GM12865 (cell line): Measurements from ENCODE around the gene HOXA5.

ENCODE experiments used
- DNase-seq: peaks from one replicate; pipeline ENCODE4 v3.0.0; 2010; ENCODE audit warnings: low read depth
- H3K4me3 ChIP-seq: 2 replicates; pipeline ENCODE4 v1.5.1; 2011; ENCODE audit warnings: mild to moderate bottlenecking, low read depth, low read length, control low read depth
- TF ChIP-seq, protein P1 (sequence below): IDR thresholded peaks from 2 replicates; pipeline ENCODE4 v1.5.1; 2011; ENCODE audit warnings: low read length, control low read depth, low read depth, inconsistent platforms; ENCODE audit not compliant: insufficient read depth; ENCODE audit errors: missing control alignments

The HOXA5 gene

DNA sequence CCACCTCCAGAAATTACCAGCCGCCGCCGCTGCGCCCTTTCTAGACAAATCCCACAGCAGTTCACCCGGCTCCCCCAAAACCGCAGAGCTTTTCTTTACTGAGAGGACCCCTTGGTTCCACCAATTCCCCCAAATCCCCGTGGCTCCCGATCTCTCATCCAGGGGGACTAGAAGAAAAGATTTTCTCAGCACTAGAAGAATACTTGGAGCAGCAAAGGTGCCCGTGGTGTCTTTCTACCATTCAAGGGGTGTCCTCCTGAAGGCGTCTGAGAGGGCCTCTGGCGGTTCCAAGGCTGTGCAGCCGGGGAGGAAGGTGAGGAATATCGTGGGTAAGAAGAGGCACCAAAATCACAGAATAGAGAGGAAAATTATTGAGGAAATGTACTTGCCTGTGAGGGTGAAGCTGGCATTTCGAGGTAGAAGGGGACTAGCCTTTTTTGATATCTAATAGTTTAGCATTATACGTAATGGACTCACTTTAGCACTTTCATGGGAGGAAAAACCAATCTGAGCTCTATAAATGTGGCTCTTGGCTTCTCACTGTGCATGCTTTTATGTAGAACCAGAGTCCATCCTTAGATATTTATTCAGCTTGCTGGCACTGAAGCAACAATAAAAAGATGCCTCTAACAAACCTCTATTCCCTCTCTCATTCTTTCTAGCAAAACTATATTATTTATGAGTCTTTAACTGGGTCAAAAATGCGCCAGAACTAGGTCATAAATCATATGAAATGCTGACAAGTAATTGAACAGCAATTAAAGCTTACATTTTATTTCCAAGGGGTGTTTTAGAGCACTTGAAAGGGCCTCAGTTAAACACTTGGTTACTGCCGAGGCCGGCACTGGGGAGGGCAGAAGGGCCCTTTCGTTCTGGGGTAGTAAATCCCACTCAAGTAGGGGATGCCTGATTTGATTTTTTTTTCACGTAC is 27.2 kb downstream of the HOXA5 start:
- TF ChIP-seq, protein P1, sequence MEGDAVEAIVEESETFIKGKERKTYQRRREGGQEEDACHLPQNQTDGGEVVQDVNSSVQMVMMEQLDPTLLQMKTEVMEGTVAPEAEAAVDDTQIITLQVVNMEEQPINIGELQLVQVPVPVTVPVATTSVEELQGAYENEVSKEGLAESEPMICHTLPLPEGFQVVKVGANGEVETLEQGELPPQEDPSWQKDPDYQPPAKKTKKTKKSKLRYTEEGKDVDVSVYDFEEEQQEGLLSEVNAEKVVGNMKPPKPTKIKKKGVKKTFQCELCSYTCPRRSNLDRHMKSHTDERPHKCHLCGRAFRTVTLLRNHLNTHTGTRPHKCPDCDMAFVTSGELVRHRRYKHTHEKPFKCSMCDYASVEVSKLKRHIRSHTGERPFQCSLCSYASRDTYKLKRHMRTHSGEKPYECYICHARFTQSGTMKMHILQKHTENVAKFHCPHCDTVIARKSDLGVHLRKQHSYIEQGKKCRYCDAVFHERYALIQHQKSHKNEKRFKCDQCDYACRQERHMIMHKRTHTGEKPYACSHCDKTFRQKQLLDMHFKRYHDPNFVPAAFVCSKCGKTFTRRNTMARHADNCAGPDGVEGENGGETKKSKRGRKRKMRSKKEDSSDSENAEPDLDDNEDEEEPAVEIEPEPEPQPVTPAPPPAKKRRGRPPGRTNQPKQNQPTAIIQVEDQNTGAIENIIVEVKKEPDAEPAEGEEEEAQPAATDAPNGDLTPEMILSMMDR, result no peak
- no peak for DNase-seq
- H3K4me3 ChIP-seq, result no peak overlapping the region

DNA sequence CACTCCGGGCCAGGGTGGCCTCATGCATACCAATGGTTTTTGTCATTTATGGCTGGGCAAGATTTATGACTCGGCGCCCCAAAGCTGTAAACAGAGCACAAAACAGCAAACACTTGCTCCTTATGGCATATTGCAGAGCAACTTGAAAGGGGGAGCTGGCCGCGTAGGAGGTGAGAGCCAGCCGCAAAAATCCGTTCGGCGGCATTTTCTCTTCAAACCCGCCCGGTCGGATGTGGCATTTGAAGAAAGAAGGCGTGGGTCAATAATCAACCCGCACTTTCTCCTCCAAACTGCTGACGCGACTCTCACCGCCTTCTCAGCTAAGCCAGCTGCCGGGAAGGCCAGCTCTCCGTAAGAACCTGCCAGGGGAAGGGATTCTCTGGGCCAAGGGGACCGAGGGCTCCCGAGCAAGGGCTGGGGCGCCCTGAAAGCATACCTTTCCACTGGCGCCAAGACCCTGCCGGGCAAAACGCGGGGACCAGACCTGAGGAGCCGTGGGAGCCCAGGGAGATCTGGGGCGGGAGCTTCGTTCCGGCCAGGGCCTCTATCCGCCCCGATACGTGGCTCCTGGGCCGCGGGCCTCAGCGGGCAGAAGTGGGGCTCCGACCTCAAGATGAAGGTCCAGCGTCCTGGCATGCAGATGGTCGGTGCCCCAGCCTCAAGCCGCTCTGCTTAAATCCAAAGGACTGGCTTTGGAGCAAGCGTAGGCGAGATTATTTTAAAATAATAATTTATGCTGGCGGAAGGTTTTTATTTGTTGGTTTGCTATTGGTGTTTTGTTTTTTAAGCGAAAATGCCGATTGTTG is 28.1 kb downstream of the HOXA5 start:
- TF ChIP-seq, protein P1, result no peak
- DNase-seq, result no peak
- no peak overlapping the region for H3K4me3 ChIP-seq

DNA sequence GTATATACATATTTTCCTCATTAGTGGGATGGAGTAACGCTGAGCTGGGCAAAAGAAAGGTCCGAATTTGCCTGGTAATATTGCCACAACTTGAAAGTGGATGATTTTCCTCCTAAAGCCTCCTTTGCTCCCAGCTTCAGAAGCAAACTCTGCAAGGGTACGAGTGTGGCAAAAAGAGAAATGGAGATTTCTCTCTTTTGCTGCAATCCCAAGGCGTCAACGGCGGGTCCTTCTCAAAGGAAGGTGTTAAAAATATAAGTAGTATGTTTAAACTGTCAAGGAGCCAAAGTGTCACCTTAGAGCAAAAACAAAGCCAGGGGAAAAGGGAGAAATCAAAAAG is 28.6 kb downstream of the HOXA5 start:
- TF ChIP-seq, protein P1, result no peak
- DNase-seq, result no peak
- no peak overlapping the region for H3K4me3 ChIP-seq

DNA sequence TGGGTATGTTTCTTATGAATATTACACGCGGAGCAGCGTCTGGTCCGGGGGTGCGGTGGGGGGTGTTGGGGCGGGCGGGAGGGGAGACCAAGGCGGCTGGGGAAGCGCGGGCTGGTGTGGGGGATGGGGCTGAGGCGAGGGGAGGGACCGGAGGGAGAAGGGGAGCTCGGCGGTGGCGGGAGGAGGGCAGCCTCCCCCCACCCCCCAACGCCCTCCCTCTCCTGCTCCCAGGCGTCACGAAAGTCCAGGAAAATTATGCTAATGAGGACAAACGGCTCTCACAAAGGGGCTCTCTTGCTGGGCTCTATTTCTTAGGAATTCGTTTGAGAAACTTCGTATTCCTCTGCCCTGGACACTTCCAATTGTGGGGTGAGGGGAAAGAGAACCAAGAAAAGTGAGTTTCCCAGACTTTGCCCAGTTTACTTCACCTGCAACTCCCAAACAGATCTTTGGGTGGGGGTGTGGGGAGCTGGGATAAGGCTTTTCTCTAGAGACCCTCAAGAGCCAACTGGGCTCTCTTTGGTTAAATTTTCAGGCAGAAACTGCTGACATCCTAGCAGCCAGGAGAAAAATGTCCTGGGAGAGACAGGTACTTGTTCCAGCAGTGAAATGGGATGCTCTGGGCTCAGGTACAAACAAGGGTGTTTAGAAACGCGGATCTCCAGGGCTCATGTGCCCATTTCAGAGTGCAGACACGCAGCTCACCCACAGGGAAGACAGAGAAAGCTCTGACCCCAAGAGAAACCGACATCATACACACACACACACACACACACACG is 29.3 kb downstream of the HOXA5 start:
- TF ChIP-seq, protein P1, result no peak
- no peak for DNase-seq
- H3K4me3 ChIP-seq, result no peak overlapping the region

DNA sequence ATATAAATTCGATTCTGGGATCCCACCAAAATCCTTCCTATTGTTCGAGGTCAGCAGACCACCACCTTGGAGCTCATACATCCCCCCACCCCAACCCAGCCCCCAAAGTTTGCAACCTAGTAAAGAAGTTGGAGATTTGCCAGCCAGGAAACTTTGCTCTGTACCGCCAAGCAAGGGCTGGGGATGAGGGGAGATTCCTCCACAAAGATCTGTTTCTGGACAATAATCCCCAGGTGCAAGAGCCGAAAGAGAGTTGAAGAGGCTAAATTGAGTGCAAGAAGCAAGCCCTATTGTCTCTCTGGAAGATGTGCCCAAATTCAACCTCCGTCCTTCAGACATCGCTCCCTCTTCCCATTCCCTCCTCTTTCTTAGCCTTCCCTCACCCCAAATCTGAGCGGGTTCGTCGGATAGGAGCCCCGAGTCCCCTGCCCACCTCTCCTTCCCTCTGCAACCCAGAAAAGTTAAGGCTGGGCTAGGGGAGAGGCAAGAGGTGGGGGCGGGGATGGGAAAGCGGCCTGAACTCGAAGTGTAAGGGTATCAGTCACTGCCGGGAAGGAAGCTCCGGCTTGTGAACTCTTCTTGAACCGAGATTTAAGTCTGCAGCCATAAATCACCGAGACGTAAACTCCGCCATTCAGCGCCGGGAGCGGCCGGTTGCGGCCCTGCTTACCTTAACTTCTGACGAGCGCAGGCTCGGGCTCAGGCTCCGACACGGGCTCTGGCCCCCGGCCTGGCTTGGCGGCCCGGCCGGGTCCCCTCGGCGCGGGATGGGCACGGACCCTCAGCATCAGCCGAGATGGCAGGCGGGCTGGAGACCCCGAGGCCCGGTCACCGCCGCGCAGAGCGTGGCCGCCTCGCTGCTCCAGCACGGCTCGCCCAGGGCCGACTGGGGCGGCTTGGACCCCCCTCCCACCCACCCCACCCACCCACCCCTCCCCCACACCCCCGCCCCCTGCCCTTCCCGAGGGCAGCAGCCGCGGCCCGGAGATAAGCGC is 30.2 kb downstream of the HOXA5 start:
- DNase-seq, result no peak
- TF ChIP-seq, protein P1, result no peak
- H3K4me3 ChIP-seq, result no peak overlapping the region

DNA sequence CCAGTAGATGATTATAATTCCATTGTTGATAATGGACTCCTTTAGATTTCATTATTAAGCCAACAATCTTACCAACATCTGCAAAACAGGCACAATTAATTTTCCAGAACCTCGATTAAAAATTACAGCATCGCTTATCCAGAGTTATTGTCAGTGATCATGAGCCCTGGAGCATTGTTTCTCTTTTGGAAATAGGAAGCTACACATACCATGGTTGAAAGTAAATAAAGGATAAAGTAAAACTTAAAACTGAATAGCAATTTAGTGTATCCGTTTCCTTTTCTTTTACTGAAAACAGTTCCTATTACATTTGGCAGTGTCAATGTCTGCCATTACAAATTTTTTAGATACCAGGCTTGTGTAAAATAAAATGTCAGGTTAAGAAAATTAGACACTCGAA is 31.1 kb downstream of the HOXA5 start:
- H3K4me3 ChIP-seq, result no peak overlapping the region

More for the DNA sequence above, 31.1 kb downstream of the HOXA5 start:
- DNase-seq, result no peak
- TF ChIP-seq, protein P1, result no peak
